ENCODE measurements around the gene RNF43.

Gene RNF43

GRCh38 chr17:58384897-58385296 is 32.4 kb downstream of the RNF43 start:
- H3K4me3 ChIP-seq (ENCODE audit: low read depth, low read length) = no peak overlapping the region
- DNase-seq (ENCODE audit: low read depth, low spot score) = no peak
- in situ Hi-C loops (cut with HindIII; ENCODE audit: low sequenced_read_pairs) = no loop called here
- TF ChIP-seq CTCF (IDR thresholded peaks at IDR 0.05; ENCODE audit: low read depth, low read length) = no peak

GRCh38 chr17:58383892-58384462 is 33.4 kb downstream of the RNF43 start:
- in situ Hi-C loops (cut with HindIII; ENCODE audit: low sequenced_read_pairs) = no loop called here
- H3K4me3 ChIP-seq (ENCODE audit: low read depth, low read length) = no peak overlapping the region
- no peak for TF ChIP-seq CTCF (IDR thresholded peaks at IDR 0.05; ENCODE audit: low read depth, low read length)
- no peak for DNase-seq (ENCODE audit: low read depth, low spot score)

- TF ChIP-seq CTCF (IDR thresholded peaks at IDR 0.05; ENCODE audit: low read depth, low read length) = no peak
- DNase-seq (ENCODE audit: low read depth, low spot score) = no peak
- H3K4me3 ChIP-seq (ENCODE audit: low read depth, low read length) = no peak overlapping the region
- in situ Hi-C loops (cut with HindIII; ENCODE audit: low sequenced_read_pairs) = no loop called here
These were observed 34.5 kb downstream of the RNF43 start for GRCh38 chr17:58382872-58383242.

GRCh38 chr17:58382108-58382871 is 35.0 kb downstream of the RNF43 start:
- in situ Hi-C loops (cut with HindIII; ENCODE audit: low sequenced_read_pairs) = no loop called here
- TF ChIP-seq CTCF (IDR thresholded peaks at IDR 0.05; ENCODE audit: low read depth, low read length) = no peak
- no peak for DNase-seq (ENCODE audit: low read depth, low spot score)
- no peak overlapping the region for H3K4me3 ChIP-seq (ENCODE audit: low read depth, low read length)

GRCh38 chr17:58381124-58382035 is 36.0 kb downstream of the RNF43 start:
- no peak overlapping the region for H3K4me3 ChIP-seq (ENCODE audit: low read depth, low read length)
- in situ Hi-C loops (cut with HindIII; ENCODE audit: low sequenced_read_pairs) = no loop called here
- TF ChIP-seq CTCF (IDR thresholded peaks at IDR 0.05; ENCODE audit: low read depth, low read length) = no peak
- no peak for DNase-seq (ENCODE audit: low read depth, low spot score)

GRCh38 chr17:58380207-58381123 is 36.9 kb downstream of the RNF43 start:
- in situ Hi-C loops (cut with HindIII; ENCODE audit: low sequenced_read_pairs) = no loop called here
- TF ChIP-seq CTCF (IDR thresholded peaks at IDR 0.05; ENCODE audit: low read depth, low read length) = no peak
- H3K4me3 ChIP-seq (ENCODE audit: low read depth, low read length) = no peak overlapping the region
- DNase-seq (ENCODE audit: low read depth, low spot score) = no peak
